Neural progenitor cell (in vitro differentiated cells): ENCODE data around the gene LGR4.

Experiments
- EZH2 ChIP-seq: fragments of 200-600 bp; sonication (generic); IDR thresholded peaks from 2 replicates; pipeline ENCODE4 v1.6.1; 2017; ENCODE audit warnings: antibody characterized with exemption, mild to moderate bottlenecking, moderate library complexity
- EZH2phosphoT487 ChIP-seq: fragments of 200-600 bp; sonication (generic); IDR thresholded peaks from 2 replicates; pipeline ENCODE4 v1.6.1; 2017; ENCODE audit warnings: antibody characterized with exemption
- TF ChIP-seq, protein P1 (sequence below): fragments of 200-600 bp; sonication (generic); IDR thresholded peaks from 2 replicates; pipeline ENCODE4 v1.5.1; 2017; ENCODE audit warnings: antibody characterized with exemption, mild to moderate bottlenecking

- TF ChIP-seq, protein P1, sequence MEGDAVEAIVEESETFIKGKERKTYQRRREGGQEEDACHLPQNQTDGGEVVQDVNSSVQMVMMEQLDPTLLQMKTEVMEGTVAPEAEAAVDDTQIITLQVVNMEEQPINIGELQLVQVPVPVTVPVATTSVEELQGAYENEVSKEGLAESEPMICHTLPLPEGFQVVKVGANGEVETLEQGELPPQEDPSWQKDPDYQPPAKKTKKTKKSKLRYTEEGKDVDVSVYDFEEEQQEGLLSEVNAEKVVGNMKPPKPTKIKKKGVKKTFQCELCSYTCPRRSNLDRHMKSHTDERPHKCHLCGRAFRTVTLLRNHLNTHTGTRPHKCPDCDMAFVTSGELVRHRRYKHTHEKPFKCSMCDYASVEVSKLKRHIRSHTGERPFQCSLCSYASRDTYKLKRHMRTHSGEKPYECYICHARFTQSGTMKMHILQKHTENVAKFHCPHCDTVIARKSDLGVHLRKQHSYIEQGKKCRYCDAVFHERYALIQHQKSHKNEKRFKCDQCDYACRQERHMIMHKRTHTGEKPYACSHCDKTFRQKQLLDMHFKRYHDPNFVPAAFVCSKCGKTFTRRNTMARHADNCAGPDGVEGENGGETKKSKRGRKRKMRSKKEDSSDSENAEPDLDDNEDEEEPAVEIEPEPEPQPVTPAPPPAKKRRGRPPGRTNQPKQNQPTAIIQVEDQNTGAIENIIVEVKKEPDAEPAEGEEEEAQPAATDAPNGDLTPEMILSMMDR, result no peak
- no peak for TF ChIP-seq EZH2phosphoT487
- no peak for TF ChIP-seq EZH2
These were observed 122.1 kb downstream of the LGR4 start for GRCh38 chr11:27350511-27350910.
